Endothelial cell of umbilical vein (primary cell): ENCODE data around the gene MRPL44. TPM values are rescaled to one million over a fixed set of nuclear protein-coding genes. Genes with fewer than 3 reads are reported as not detected.

Source experiments
- BruUV-seq: library from RNA; stranded (reverse); fragments of 400-500 nt; replicated peaks from 2 replicates; lab custom pipeline; 2021; lab: Mats Ljungman, UMichigan
- CTCF ChIA-PET: fragments of 300-600, 350-600 bp; sonication (Branson Sonifier 250); formaldehyde crosslinking; loops from one replicate; lab custom pipeline; 2021; ENCODE audit warnings: antibody characterized with exemption, inconsistent platforms; lab: Charles Lee
- POLR2A ChIA-PET: fragments of 300-600, 350-600 bp; sonication (Branson Sonifier 250); formaldehyde crosslinking; loops from one replicate; lab custom pipeline; 2021; ENCODE audit warnings: antibody characterized with exemption, inconsistent platforms; lab: Charles Lee
- DNase-seq: peaks from one replicate; pipeline ENCODE4 v3.0.0-alpha.2; 2011; ENCODE audit warnings: low read depth, low spot score
- FAIRE-seq: peaks from 2 replicates; lab custom pipeline; 2011; peaks lifted over from hg19 to GRCh38; lab: Jason Lieb, UNC
- H2AFZ ChIP-seq: 2 replicates; pipeline ENCODE4 v1.6.0; 2012; ENCODE audit warnings: low read depth, low read length, control low read depth, inconsistent platforms
- H3K27ac ChIP-seq: 2 replicates; pipeline ENCODE4 v1.5.1; 2011; ENCODE audit warnings: low read depth, mild to moderate bottlenecking, control low read depth, low read length, moderate library complexity; ENCODE audit not compliant: insufficient read depth
- H3K27me3 ChIP-seq, 2 experiments: 2 replicates each; pipeline versions ENCODE4 v1.6.0 to v1.6.1; 2011; ENCODE audit warnings: low read length in 2 of 2, mixed read lengths in 1 of 2; ENCODE audit not compliant: control insufficient read depth in 2 of 2, insufficient read depth in 2 of 2
- H3K36me3 ChIP-seq, 2 experiments: 2 replicates in 1 of 2; 3 replicates in 1 of 2; pipeline ENCODE4 v1.5.1; 2011; ENCODE audit warnings: low read length in 2 of 2, mild to moderate bottlenecking in 1 of 2, moderate library complexity in 1 of 2; ENCODE audit not compliant: control insufficient read depth in 2 of 2, insufficient read depth in 2 of 2; ENCODE audit errors: extremely low read depth in 1 of 2
- H3K4me1 ChIP-seq: 3 replicates; pipeline ENCODE4 v1.5.1; 2011; ENCODE audit warnings: mild to moderate bottlenecking, low read length; ENCODE audit not compliant: control insufficient read depth, insufficient read depth; ENCODE audit errors: extremely low read depth
- H3K4me2 ChIP-seq: 2 replicates; pipeline ENCODE4 v1.6.1; 2011; ENCODE audit warnings: low read length, control low read depth, mixed read lengths; ENCODE audit not compliant: insufficient read depth
- H3K4me3 ChIP-seq, 3 experiments: fragments of 200-600 bp in 1 of 3; sonication (generic), shearing (Covaris generic) in 1 of 3; replicated peaks in 1 of 3; 2 replicates each; pipeline ENCODE4 v1.5.1; 2011 to 2016; ENCODE audit warnings: control low read depth in 3 of 3, low read length in 3 of 3, mild to moderate bottlenecking in 2 of 3, inconsistent platforms in 1 of 3, low read depth in 1 of 3, moderate library complexity in 1 of 3; ENCODE audit not compliant: insufficient read depth in 1 of 3
- H3K79me2 ChIP-seq: 2 replicates; pipeline ENCODE4 v1.6.0; 2012; ENCODE audit warnings: low read length, inconsistent platforms; ENCODE audit not compliant: control insufficient read depth, insufficient read depth
- H3K9ac ChIP-seq: replicated peaks from 2 replicates; pipeline ENCODE3; 2011; ENCODE audit warnings: low read length, control low read depth; ENCODE audit not compliant: insufficient read depth; ENCODE audit errors: extremely low read depth
- H3K9me1 ChIP-seq: replicated peaks from 3 replicates; pipeline ENCODE4 v1.6.0; 2011; ENCODE audit warnings: mild to moderate bottlenecking, low read length; ENCODE audit not compliant: control insufficient read depth, insufficient read depth; ENCODE audit errors: extremely low read depth
- H3K9me3 ChIP-seq: replicated peaks from 2 replicates; pipeline ENCODE4 v1.5.1; 2012; ENCODE audit warnings: low read length, inconsistent platforms; ENCODE audit not compliant: control insufficient read depth, insufficient read depth
- H4K20me1 ChIP-seq: replicated peaks from 2 replicates; pipeline ENCODE3; 2011; ENCODE audit warnings: mild to moderate bottlenecking, low read length; ENCODE audit not compliant: control insufficient read depth, insufficient read depth; ENCODE audit errors: extremely low read depth
- CTCF ChIP-seq, 2 donors: IDR thresholded peaks; 1 replicate in 1 of 2; 2 replicates in 1 of 2; pipeline ENCODE4 v1.5.1; 2011; ENCODE audit warnings: low read length in 2 of 2, mild to moderate bottlenecking in 2 of 2, moderate library complexity in 2 of 2, control low read depth in 1 of 2, inconsistent platforms in 1 of 2, low read depth in 1 of 2; ENCODE audit not compliant: insufficient read depth in 1 of 2; ENCODE audit errors: extremely low read depth in 1 of 2
- EZH2 ChIP-seq: IDR thresholded peaks from 2 replicates; pipeline ENCODE4 v1.6.1; 2012; ENCODE audit warnings: borderline replicate concordance, low read depth, mild to moderate bottlenecking, moderate library complexity, low read length, inconsistent platforms; ENCODE audit not compliant: severe bottlenecking
- GATA2 ChIP-seq: IDR thresholded peaks from 2 replicates; pipeline ENCODE4 v1.7.0; 2011; ENCODE audit warnings: low read depth, mild to moderate bottlenecking, moderate library complexity, mixed read lengths, low read length; ENCODE audit not compliant: insufficient read length, insufficient read depth
- JUN ChIP-seq: IDR thresholded peaks from 2 replicates; pipeline ENCODE4 v1.6.1; 2011; ENCODE audit warnings: borderline replicate concordance, low read depth; ENCODE audit not compliant: insufficient read length, insufficient read depth
- MAX ChIP-seq: IDR thresholded peaks from 2 replicates; pipeline ENCODE4 v1.6.1; 2011; ENCODE audit not compliant: insufficient read depth, insufficient read length
- POLR2A ChIP-seq: IDR thresholded peaks from 2 replicates; pipeline ENCODE4 v1.6.1; 2012; ENCODE audit warnings: low read depth, mild to moderate bottlenecking, control low read depth, low read length
- POLR2AphosphoS5 ChIP-seq: IDR thresholded peaks from 2 replicates; pipeline ENCODE4 v1.6.1; 2012; ENCODE audit warnings: low read depth, mild to moderate bottlenecking, control low read depth, low read length, moderate library complexity; ENCODE audit not compliant: insufficient read depth
- dilution Hi-C: fragments of 300-500 bp; cut with MboI; formaldehyde crosslinking; loops from one replicate; pipeline ENCODE4 v1.15.0; 2019; ENCODE audit warnings: low sequenced_read_pairs; ENCODE audit not compliant: extremely low pct_ligation_motif_present
- intact Hi-C: fragments of 100-400 bp; cut with micrococcal nuclease; formaldehyde crosslinking; loops from one replicate; pipeline ENCODE4 v1.10.0; 2022
- polyA plus RNA-seq, 4 experiments: library from polyadenylated mRNA; depleted of rRNA in 3 of 4; stranded (reverse) in 3 of 4; unstranded in 1 of 4; fragments of >200 nt; gene quantifications; 2 replicates each; pipeline versions ENCODE4 v1.2.1 to v1.2.3, GENCODE V29; 2011 to 2012; ENCODE audit warnings: missing spikeins in 1 of 4
- total RNA-seq: library from RNA; stranded (reverse); gene quantifications from 2 replicates; pipeline ENCODE4 v1.2.3, GENCODE V29; 2021

Gene MRPL44
- total and polyA plus RNA-seq, 2 donors (not counting 3 experiments of a cell fraction or from before 2014, with no cell fraction given): 19.2 to 27.7 TPM

- FAIRE-seq (no peak), DNase-seq (no peak)
- Histone ChIP-seq H3K4me2 (no peak overlapping the region), H3K79me2 (peaks cover 81% of the 10 kb centered on the region), H3K4me3 (no peak overlapping the region), H3K4me1 (peaks cover 51% of the 10 kb centered on the region), H3K9ac (no peak overlapping the region), H3K9me1 (no peaks in the 10 kb centered on the region), H3K27me3 (no peaks in the 10 kb centered on the region), H3K9me3 (peaks cover 4% of the 10 kb centered on the region), H2AFZ (no peak overlapping the region), H3K27ac (no peak overlapping the region), H3K36me3 (no peaks in the 10 kb centered on the region), H4K20me1 (peaks cover 2% of the 10 kb centered on the region)
- ChIA-PET POLR2A (no interaction called here), CTCF (interaction anchor here (1.3 to 2.7 kb wide), 4 partner anchors 9 to 45 kb away, joined by 4 to 13 read pairs (median 8); no protein-coding TSS in a partner anchor)
- TF ChIP-seq MAX: no peak
- TF ChIP-seq GATA2: no peak
- TF ChIP-seq POLR2A: no peak
- no peak for TF ChIP-seq EZH2
- TF ChIP-seq POLR2AphosphoS5: no peak
- no peak for TF ChIP-seq CTCF (IDR thresholded peaks at IDR 0.05; ENCODE audit: extremely low read depth in 1 of 2, insufficient read depth in 1 of 2, low read depth in 1 of 2, low read length in 2 of 2)
- TF ChIP-seq JUN: no peak
- intact Hi-C loops (no loop called here), dilution Hi-C loops (no loop called here)
- no TSS peak for BruUV-seq
These were observed 32.2 kb upstream of the MRPL44 start for GRCh38 chr2:223925106-223925505.
